GM19025 (cell line): ENCODE measurements around the gene DOCK9.

Experiments
- ATAC-seq: cut with Tn5 transposase; IDR thresholded peaks from one replicate; pipeline ENCODE4 v1.9.1; 2021; ENCODE audit warnings: mild to moderate bottlenecking, low read depth, moderate library complexity; ENCODE audit not compliant: unreplicated experiment

DOCK9 gene

GRCh38 chr13:98803921-98804320, 173.9 kb downstream of the DOCK9 start:
- ATAC-seq: no peak

- no peak for ATAC-seq
These were observed 174.7 kb downstream of the DOCK9 start for GRCh38 chr13:98803111-98803561.

GRCh38 chr13:98802559-98802958, 175.3 kb downstream of the DOCK9 start:
- ATAC-seq: no peak

- no peak for ATAC-seq
These were observed 176.0 kb downstream of the DOCK9 start for GRCh38 chr13:98801626-98802418.

- ATAC-seq: no peak
These were observed 177.8 kb downstream of the DOCK9 start for GRCh38 chr13:98800078-98800477.

GRCh38 chr13:98798849-98799645, 178.8 kb downstream of the DOCK9 start:
- ATAC-seq: no peak

GRCh38 chr13:98797456-98797855, 180.4 kb downstream of the DOCK9 start:
- ATAC-seq: no peak

- no peak for ATAC-seq
These were observed 181.1 kb downstream of the DOCK9 start for GRCh38 chr13:98796798-98797197.

GRCh38 chr13:98796191-98796590, 181.7 kb downstream of the DOCK9 start:
- no peak for ATAC-seq

GRCh38 chr13:98795220-98795619, 182.6 kb downstream of the DOCK9 start:
- ATAC-seq: no peak

GRCh38 chr13:98794498-98794897, 183.4 kb downstream of the DOCK9 start:
- no peak for ATAC-seq

GRCh38 chr13:98792785-98793495, 184.9 kb downstream of the DOCK9 start:
- ATAC-seq: no peak

- no peak for ATAC-seq
These were observed 185.5 kb downstream of the DOCK9 start for GRCh38 chr13:98792321-98792720.

- no peak for ATAC-seq
These were observed 186.3 kb downstream of the DOCK9 start for GRCh38 chr13:98791611-98792010.

GRCh38 chr13:98787996-98788395, 189.9 kb downstream of the DOCK9 start:
- no peak for ATAC-seq

- no peak for ATAC-seq
These were observed 190.7 kb downstream of the DOCK9 start for GRCh38 chr13:98787173-98787572.

- ATAC-seq: no peak
These were observed 191.8 kb downstream of the DOCK9 start for GRCh38 chr13:98786023-98786422.

GRCh38 chr13:98785405-98785804, 192.5 kb downstream of the DOCK9 start:
- no peak for ATAC-seq

- no peak for ATAC-seq
These were observed 193.2 kb downstream of the DOCK9 start for GRCh38 chr13:98784666-98785065.

GRCh38 chr13:98783856-98784478, 193.9 kb downstream of the DOCK9 start:
- ATAC-seq: no peak

GRCh38 chr13:98782654-98783053, 195.2 kb downstream of the DOCK9 start:
- ATAC-seq: no peak
